Heart left ventricle (tissue), 13 donors: Measurements from ENCODE around the gene TIAM2.

Experiments
- POLR2A ChIP-seq, 2 donors: fragments of 450-650 bp; IDR thresholded peaks; one replicate each; pipeline ENCODE4 v1.6.1; 2017; ENCODE audit warnings: antibody characterized with exemption in 2 of 2, mild to moderate bottlenecking in 2 of 2, moderate library complexity in 2 of 2
- TF ChIP-seq, protein P1 (sequence below), 12 donors: fragments of 200-600 bp; sonication (generic) in 4 of 12; IDR thresholded peaks; one replicate each; pipeline versions ENCODE4 v1.5.0 to v1.8.0; 2018 to 2022; ENCODE audit warnings: antibody characterized with exemption in 12 of 12, mild to moderate bottlenecking in 5 of 12
- donor health status: ischemic (EF 13 %, LVEDD 7.1; RV severe dilation, severe dysfunction).
- donor health status: DM: no; HTN: yes; CAD: no.
- donor health status: DM: no; HTN: no; CAD: no.
- donor health status: ischemic (EF 25% LVEDD 6.9; RV normal size, moderate dysfunction).
- donor health status: ischemic (EF 25% LVEDD 5.7; RV mildly dilated, moderate dysfunction).
- donor health status: ischemic (EF 35%, LVEDD 5.7; RV mildly dilated, moderate dysfunction).
- donor health status: nonischemic (EF 11% LVEDD 7.7; RV severe dilation, severe dysfunction).
- donor health status: DM: yes; HTN: yes; CAD: no.
- donor health status: PGD.
- donor health status: ischemic (EF 29% LVEDD 5.4; RV normal size, mild dysfunction).
- donor health status: nonischemic (EF 23%, LVEDD 6.1; RV moderate dilation, normal function).

- TF ChIP-seq, protein P1, sequence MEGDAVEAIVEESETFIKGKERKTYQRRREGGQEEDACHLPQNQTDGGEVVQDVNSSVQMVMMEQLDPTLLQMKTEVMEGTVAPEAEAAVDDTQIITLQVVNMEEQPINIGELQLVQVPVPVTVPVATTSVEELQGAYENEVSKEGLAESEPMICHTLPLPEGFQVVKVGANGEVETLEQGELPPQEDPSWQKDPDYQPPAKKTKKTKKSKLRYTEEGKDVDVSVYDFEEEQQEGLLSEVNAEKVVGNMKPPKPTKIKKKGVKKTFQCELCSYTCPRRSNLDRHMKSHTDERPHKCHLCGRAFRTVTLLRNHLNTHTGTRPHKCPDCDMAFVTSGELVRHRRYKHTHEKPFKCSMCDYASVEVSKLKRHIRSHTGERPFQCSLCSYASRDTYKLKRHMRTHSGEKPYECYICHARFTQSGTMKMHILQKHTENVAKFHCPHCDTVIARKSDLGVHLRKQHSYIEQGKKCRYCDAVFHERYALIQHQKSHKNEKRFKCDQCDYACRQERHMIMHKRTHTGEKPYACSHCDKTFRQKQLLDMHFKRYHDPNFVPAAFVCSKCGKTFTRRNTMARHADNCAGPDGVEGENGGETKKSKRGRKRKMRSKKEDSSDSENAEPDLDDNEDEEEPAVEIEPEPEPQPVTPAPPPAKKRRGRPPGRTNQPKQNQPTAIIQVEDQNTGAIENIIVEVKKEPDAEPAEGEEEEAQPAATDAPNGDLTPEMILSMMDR (IDR thresholded peaks at IDR 0.05), result no peak
- TF ChIP-seq POLR2A (IDR thresholded peaks at IDR 0.05), result no peak
These were observed 1.4 kb upstream of the TIAM2 start for GRCh38 chr6:154993710-154994109.
